GM12864 (cell line): ENCODE data around the gene TLR8.

Experiments used
- DNase-seq: peaks from one replicate; pipeline ENCODE4 v3.0.0-alpha.2; 2011; ENCODE audit warnings: low read depth
- H3K4me3 ChIP-seq: 2 replicates; pipeline ENCODE4 v1.5.1; 2011; ENCODE audit warnings: mild to moderate bottlenecking, low read depth, low read length, control low read depth
- CTCF ChIP-seq: IDR thresholded peaks from 2 replicates; pipeline ENCODE4 v1.5.1; 2011; ENCODE audit warnings: low read depth, mild to moderate bottlenecking, moderate library complexity, low read length, control low read depth, inconsistent platforms; ENCODE audit errors: missing control alignments

The TLR8 gene

GRCh38 chrX:12872741-12873140, 33.7 kb upstream of the TLR8 start:
- TF ChIP-seq CTCF, result no peak

GRCh38 chrX:12874581-12874980, 31.8 kb upstream of the TLR8 start:
- no peak for DNase-seq
- no peak for TF ChIP-seq CTCF
- H3K4me3 ChIP-seq, result no peak overlapping the region

More at GRCh38 chrX:12872741-12873140, 33.7 kb upstream of the TLR8 start:
- H3K4me3 ChIP-seq, result no peak overlapping the region
- DNase-seq, result no peak

- no peak for DNase-seq
- no peak for TF ChIP-seq CTCF
- no peak overlapping the region for H3K4me3 ChIP-seq
Observed at GRCh38 chrX:12877386-12877785, 29.0 kb upstream of the TLR8 start.

- no peak for TF ChIP-seq CTCF
- no peak for DNase-seq
- H3K4me3 ChIP-seq, result no peak overlapping the region
Observed at GRCh38 chrX:12878536-12878935, 27.9 kb upstream of the TLR8 start.

GRCh38 chrX:12881914-12882313, 24.5 kb upstream of the TLR8 start:
- TF ChIP-seq CTCF, result no peak
- DNase-seq, result no peak
- H3K4me3 ChIP-seq, result no peak overlapping the region

GRCh38 chrX:12885508-12885907, 20.9 kb upstream of the TLR8 start:
- no peak overlapping the region for H3K4me3 ChIP-seq
- TF ChIP-seq CTCF, result no peak
- no peak for DNase-seq

- no peak for DNase-seq
- TF ChIP-seq CTCF, result no peak
- no peak overlapping the region for H3K4me3 ChIP-seq
Observed at GRCh38 chrX:12886545-12886944, 19.9 kb upstream of the TLR8 start.
